ENCODE results near the gene CDH1.
"Not testable (repeated sequence)": the region's sequence is repeated elsewhere in the genome, so short reads cannot be mapped to it uniquely, and the experiment has no call there.

Gene CDH1

GRCh38 chr16:68786685-68787418, 49.8 kb downstream of the CDH1 start:
- H3K9ac ChIP-seq (ENCODE audit: low read depth in 1 of 2, low read length in 2 of 2) = no peak overlapping the region
- peaks cover 12 to 17% of the 10 kb centered on the region in 2 donors for H3K4me1 ChIP-seq (ENCODE audit: control insufficient read depth in 1 of 2, insufficient read depth in 2 of 2, low read length in 2 of 2)
- peaks cover 0 to 11% of the 10 kb centered on the region in 2 donors for H3K36me3 ChIP-seq (ENCODE audit: control insufficient read depth in 1 of 2, insufficient read depth in 2 of 2, low read length in 2 of 2)
- H3K4me3 ChIP-seq (ENCODE audit: low read depth in 1 of 2, low read length in 2 of 2) = no peak overlapping the region
- H3K9me3 ChIP-seq (ENCODE audit: control insufficient read depth in 1 of 2, low read length in 2 of 2) = no peaks in the 10 kb centered on the region
- no peak overlapping the region for H3K27ac ChIP-seq (ENCODE audit: low read depth, low read length)
- no peaks in the 10 kb centered on the region for H3K27me3 ChIP-seq (ENCODE audit: control insufficient read depth in 1 of 2, insufficient read depth in 2 of 2, low read length in 2 of 2)

GRCh38 chr16:68787419-68787807, 50.3 kb downstream of the CDH1 start:
- H3K9me3 ChIP-seq (ENCODE audit: control insufficient read depth in 1 of 2, low read length in 2 of 2); H3K27me3 ChIP-seq (ENCODE audit: control insufficient read depth in 1 of 2, insufficient read depth in 2 of 2, low read length in 2 of 2); H3K4me3 ChIP-seq (ENCODE audit: low read depth in 1 of 2, low read length in 2 of 2); H3K36me3 ChIP-seq (ENCODE audit: control insufficient read depth in 1 of 2, insufficient read depth in 2 of 2, low read length in 2 of 2); H3K27ac ChIP-seq (ENCODE audit: low read depth, low read length); H3K9ac ChIP-seq (ENCODE audit: low read depth in 1 of 2, low read length in 2 of 2): not testable (repeated sequence)
- H3K4me1 ChIP-seq (ENCODE audit: control insufficient read depth in 1 of 2, insufficient read depth in 2 of 2, low read length in 2 of 2) = peaks cover 12 to 19% of the 10 kb centered on the region in 2 donors

GRCh38 chr16:68790130-68790761, 53.2 kb downstream of the CDH1 start:
- H3K4me1 ChIP-seq (ENCODE audit: control insufficient read depth in 1 of 2, insufficient read depth in 2 of 2, low read length in 2 of 2) = peaks cover 21% of the 10 kb centered on the region in 2 donors
- no peak overlapping the region for H3K27ac ChIP-seq (ENCODE audit: low read depth, low read length)
- H3K27me3 ChIP-seq (ENCODE audit: control insufficient read depth in 1 of 2, insufficient read depth in 2 of 2, low read length in 2 of 2) = no peaks in the 10 kb centered on the region
- no peak overlapping the region for H3K4me3 ChIP-seq (ENCODE audit: low read depth in 1 of 2, low read length in 2 of 2)
- H3K9ac ChIP-seq (ENCODE audit: low read depth in 1 of 2, low read length in 2 of 2) = no peak overlapping the region
- H3K36me3 ChIP-seq (ENCODE audit: control insufficient read depth in 1 of 2, insufficient read depth in 2 of 2, low read length in 2 of 2) = peaks cover 0 to 10% of the 10 kb centered on the region in 2 donors
- no peaks in the 10 kb centered on the region for H3K9me3 ChIP-seq (ENCODE audit: control insufficient read depth in 1 of 2, low read length in 2 of 2)

GRCh38 chr16:68790944-68791343, 53.9 kb downstream of the CDH1 start:
- Histone ChIP-seq H3K9me3 (ENCODE audit: control insufficient read depth in 1 of 2, low read length in 2 of 2) (no peaks in the 10 kb centered on the region), H3K9ac (ENCODE audit: low read depth in 1 of 2, low read length in 2 of 2) (no peak overlapping the region), H3K36me3 (ENCODE audit: control insufficient read depth in 1 of 2, insufficient read depth in 2 of 2, low read length in 2 of 2) (peaks cover 0 to 4% of the 10 kb centered on the region in 2 donors), H3K27me3 (ENCODE audit: control insufficient read depth in 1 of 2, insufficient read depth in 2 of 2, low read length in 2 of 2) (no peaks in the 10 kb centered on the region), H3K27ac (ENCODE audit: low read depth, low read length) (no peak overlapping the region), H3K4me1 (ENCODE audit: control insufficient read depth in 1 of 2, insufficient read depth in 2 of 2, low read length in 2 of 2) (peaks cover 21% of the 10 kb centered on the region in 2 donors), H3K4me3 (ENCODE audit: low read depth in 1 of 2, low read length in 2 of 2) (no peak overlapping the region)

- peak overlapping the region in 1 of 2 donors; percentile 23 for H3K9ac ChIP-seq (ENCODE audit: low read depth in 1 of 2, low read length in 2 of 2)
- H3K4me1 ChIP-seq (ENCODE audit: control insufficient read depth in 1 of 2, insufficient read depth in 2 of 2, low read length in 2 of 2) = peaks cover 21% of the 10 kb centered on the region in 2 donors
- H3K36me3 ChIP-seq (ENCODE audit: control insufficient read depth in 1 of 2, insufficient read depth in 2 of 2, low read length in 2 of 2) = peaks cover 0 to 3% of the 10 kb centered on the region in 2 donors
- peak overlapping the region; percentile 74 for H3K27ac ChIP-seq (ENCODE audit: low read depth, low read length)
- peak overlapping the region in 1 of 2 donors; percentile 46 for H3K4me3 ChIP-seq (ENCODE audit: low read depth in 1 of 2, low read length in 2 of 2)
- H3K27me3 ChIP-seq (ENCODE audit: control insufficient read depth in 1 of 2, insufficient read depth in 2 of 2, low read length in 2 of 2) = no peaks in the 10 kb centered on the region
- no peaks in the 10 kb centered on the region for H3K9me3 ChIP-seq (ENCODE audit: control insufficient read depth in 1 of 2, low read length in 2 of 2)
Measured at GRCh38 chr16:68792465-68793324, 55.6 kb downstream of the CDH1 start.

- Histone ChIP-seq H3K4me3 (ENCODE audit: low read depth in 1 of 2, low read length in 2 of 2) (peak overlapping the region in 1 of 2 donors; percentile 46), H3K27ac (ENCODE audit: low read depth, low read length) (peak overlapping the region; percentile 74), H3K9ac (ENCODE audit: low read depth in 1 of 2, low read length in 2 of 2) (peak overlapping the region in 1 of 2 donors; percentile 23), H3K9me3 (ENCODE audit: control insufficient read depth in 1 of 2, low read length in 2 of 2) (no peaks in the 10 kb centered on the region), H3K27me3 (ENCODE audit: control insufficient read depth in 1 of 2, insufficient read depth in 2 of 2, low read length in 2 of 2) (no peaks in the 10 kb centered on the region), H3K4me1 (ENCODE audit: control insufficient read depth in 1 of 2, insufficient read depth in 2 of 2, low read length in 2 of 2) (peaks cover 21% of the 10 kb centered on the region in 2 donors), H3K36me3 (ENCODE audit: control insufficient read depth in 1 of 2, insufficient read depth in 2 of 2, low read length in 2 of 2) (peaks cover 0 to 3% of the 10 kb centered on the region in 2 donors)
Measured at GRCh38 chr16:68793401-68793857, 56.3 kb downstream of the CDH1 start.

- no peaks in the 10 kb centered on the region for H3K27me3 ChIP-seq (ENCODE audit: control insufficient read depth in 1 of 2, insufficient read depth in 2 of 2, low read length in 2 of 2)
- H3K9ac ChIP-seq (ENCODE audit: low read depth in 1 of 2, low read length in 2 of 2) = no peak overlapping the region
- H3K36me3 ChIP-seq (ENCODE audit: control insufficient read depth in 1 of 2, insufficient read depth in 2 of 2, low read length in 2 of 2) = peaks cover 7 to 20% of the 10 kb centered on the region in 2 donors
- H3K9me3 ChIP-seq (ENCODE audit: control insufficient read depth in 1 of 2, low read length in 2 of 2) = no peaks in the 10 kb centered on the region
- H3K4me3 ChIP-seq (ENCODE audit: low read depth in 1 of 2, low read length in 2 of 2) = no peak overlapping the region
- H3K4me1 ChIP-seq (ENCODE audit: control insufficient read depth in 1 of 2, insufficient read depth in 2 of 2, low read length in 2 of 2) = peaks cover 0 to 1% of the 10 kb centered on the region in 2 donors
- H3K27ac ChIP-seq (ENCODE audit: low read depth, low read length) = no peak overlapping the region
Measured at GRCh38 chr16:68798398-68798797, 61.3 kb downstream of the CDH1 start.

GRCh38 chr16:68800257-68800875, 63.3 kb downstream of the CDH1 start:
- no peaks in the 10 kb centered on the region for H3K4me1 ChIP-seq (ENCODE audit: control insufficient read depth in 1 of 2, insufficient read depth in 2 of 2, low read length in 2 of 2)
- H3K27ac ChIP-seq (ENCODE audit: low read depth, low read length) = no peak overlapping the region
- no peaks in the 10 kb centered on the region for H3K9me3 ChIP-seq (ENCODE audit: control insufficient read depth in 1 of 2, low read length in 2 of 2)
- no peak overlapping the region for H3K9ac ChIP-seq (ENCODE audit: low read depth in 1 of 2, low read length in 2 of 2)
- peaks cover 7 to 21% of the 10 kb centered on the region in 2 donors for H3K36me3 ChIP-seq (ENCODE audit: control insufficient read depth in 1 of 2, insufficient read depth in 2 of 2, low read length in 2 of 2)
- no peak overlapping the region for H3K4me3 ChIP-seq (ENCODE audit: low read depth in 1 of 2, low read length in 2 of 2)
- no peaks in the 10 kb centered on the region for H3K27me3 ChIP-seq (ENCODE audit: control insufficient read depth in 1 of 2, insufficient read depth in 2 of 2, low read length in 2 of 2)

GRCh38 chr16:68802190-68802589, 65.1 kb downstream of the CDH1 start:
- no peaks in the 10 kb centered on the region for H3K9me3 ChIP-seq (ENCODE audit: control insufficient read depth in 1 of 2, low read length in 2 of 2)
- peaks cover 7 to 30% of the 10 kb centered on the region in 2 donors for H3K36me3 ChIP-seq (ENCODE audit: control insufficient read depth in 1 of 2, insufficient read depth in 2 of 2, low read length in 2 of 2)
- H3K4me3 ChIP-seq (ENCODE audit: low read depth in 1 of 2, low read length in 2 of 2) = no peak overlapping the region
- no peaks in the 10 kb centered on the region for H3K4me1 ChIP-seq (ENCODE audit: control insufficient read depth in 1 of 2, insufficient read depth in 2 of 2, low read length in 2 of 2)
- H3K9ac ChIP-seq (ENCODE audit: low read depth in 1 of 2, low read length in 2 of 2) = no peak overlapping the region
- no peaks in the 10 kb centered on the region for H3K27me3 ChIP-seq (ENCODE audit: control insufficient read depth in 1 of 2, insufficient read depth in 2 of 2, low read length in 2 of 2)
- no peak overlapping the region for H3K27ac ChIP-seq (ENCODE audit: low read depth, low read length)
